Posterior cingulate gyrus (tissue), 11 donors: ENCODE results near the gene ARHGAP44.
"Not testable (repeated sequence)": the region's sequence is repeated elsewhere in the genome, so short reads cannot be mapped to it uniquely, and the experiment has no call there.

Source experiments
- DNase-seq, 10 donors: peaks; one replicate each; pipeline versions ENCODE4 v3.0.0 to v3.0.0-alpha.2; 2020 to 2021; ENCODE audit warnings: mixed read lengths in 3 of 10
- intact Hi-C: fragments of 100-400 bp; cut with DNase I; formaldehyde crosslinking; loops from one replicate; pipeline ENCODE4 v1.15.1; 2023

Gene ARHGAP44

DNA sequence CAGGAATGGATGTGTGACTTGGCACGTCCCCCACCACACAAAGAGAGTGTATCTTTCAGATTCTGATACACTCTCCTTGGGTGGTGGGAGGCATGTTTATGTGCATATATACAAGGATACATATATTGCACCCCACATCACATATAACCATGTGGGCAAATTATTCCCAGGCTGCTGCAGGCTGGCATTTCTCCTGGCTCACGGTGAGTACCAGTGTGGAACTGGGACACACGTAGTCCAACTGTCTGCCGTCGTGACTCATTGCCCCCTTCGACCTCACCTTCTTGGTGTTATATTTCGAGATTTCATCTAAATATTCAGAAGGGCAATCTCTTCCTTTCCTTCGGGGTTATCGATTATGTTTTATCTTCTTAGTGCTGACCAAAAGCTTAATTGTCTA, 24.4 kb downstream of the ARHGAP44 start:
- intact Hi-C loops: no loop called here
- no peak for DNase-seq

DNA sequence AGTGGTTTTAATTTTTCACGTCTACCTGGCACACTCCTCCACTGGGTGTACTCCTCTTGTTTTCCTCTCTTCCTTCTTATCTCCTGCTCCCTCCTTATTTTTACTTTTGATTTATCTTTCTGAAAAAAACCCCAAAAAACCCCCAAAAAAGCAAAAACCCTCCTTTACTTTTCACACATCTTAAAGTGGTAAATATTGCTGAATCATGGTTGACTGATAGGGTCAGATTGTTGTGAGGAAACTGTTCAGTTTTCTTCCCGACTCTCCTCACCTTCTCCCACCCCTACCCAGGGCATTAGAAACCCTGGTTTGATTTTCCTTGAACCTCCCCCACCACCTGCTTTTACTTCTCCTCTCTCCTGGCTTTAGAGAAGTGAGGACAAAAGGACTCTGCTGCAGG, 25.4 kb downstream of the ARHGAP44 start:
- no peak for DNase-seq
- intact Hi-C loops: no loop called here

DNA sequence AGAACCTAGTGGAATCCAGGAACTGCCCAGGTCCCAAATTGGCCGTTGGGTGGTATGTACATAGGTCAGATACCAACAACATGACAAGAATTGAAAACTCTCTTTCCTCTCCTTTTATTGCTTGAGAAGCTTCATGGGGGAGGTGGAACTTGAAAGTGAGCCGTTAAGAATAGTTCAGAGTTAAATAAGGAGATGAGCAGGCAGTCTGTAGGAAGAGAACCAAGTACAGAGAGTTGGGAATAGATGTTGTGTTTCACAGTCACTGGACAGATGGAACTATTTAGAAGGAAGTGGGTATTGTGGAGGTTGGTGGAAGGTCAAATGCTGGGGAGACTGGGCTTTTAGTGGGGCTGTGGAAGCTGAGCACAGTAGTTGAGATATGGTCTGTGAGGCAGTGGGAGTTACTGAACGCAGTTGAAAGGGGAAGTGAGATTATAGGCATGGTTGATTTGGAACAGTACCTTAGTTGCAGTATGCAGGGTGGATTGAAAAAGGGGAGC, 26.4 kb downstream of the ARHGAP44 start:
- intact Hi-C loops: no loop called here
- no peak for DNase-seq

DNA sequence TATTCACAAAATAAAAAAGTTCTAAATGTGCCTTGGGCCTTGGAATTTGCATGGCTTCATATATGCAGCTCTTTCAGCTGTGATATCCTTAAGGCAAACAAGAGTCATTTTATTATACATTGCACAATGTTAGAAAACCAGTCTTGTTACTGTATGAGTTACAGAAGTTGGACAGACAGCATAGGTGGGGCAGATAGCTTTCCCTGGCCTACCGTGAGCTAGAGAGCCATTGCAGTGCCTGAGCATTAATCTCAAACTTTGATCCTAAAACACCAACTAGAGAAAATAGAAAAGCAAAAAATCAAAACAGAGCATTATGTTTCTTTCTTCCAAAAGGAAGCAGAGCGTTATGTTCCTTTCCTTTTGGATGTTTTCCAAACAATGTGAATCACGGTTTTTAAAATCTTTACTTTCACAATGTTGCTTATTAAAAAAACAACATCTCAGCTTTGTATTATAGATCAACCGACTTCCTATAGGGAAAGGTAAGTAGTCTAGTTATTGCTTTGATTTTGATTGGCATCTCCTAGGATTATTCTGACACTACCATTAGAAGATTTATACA, 32.2 kb downstream of the ARHGAP44 start:
- no peak for DNase-seq
- intact Hi-C loops: no loop called here

DNA sequence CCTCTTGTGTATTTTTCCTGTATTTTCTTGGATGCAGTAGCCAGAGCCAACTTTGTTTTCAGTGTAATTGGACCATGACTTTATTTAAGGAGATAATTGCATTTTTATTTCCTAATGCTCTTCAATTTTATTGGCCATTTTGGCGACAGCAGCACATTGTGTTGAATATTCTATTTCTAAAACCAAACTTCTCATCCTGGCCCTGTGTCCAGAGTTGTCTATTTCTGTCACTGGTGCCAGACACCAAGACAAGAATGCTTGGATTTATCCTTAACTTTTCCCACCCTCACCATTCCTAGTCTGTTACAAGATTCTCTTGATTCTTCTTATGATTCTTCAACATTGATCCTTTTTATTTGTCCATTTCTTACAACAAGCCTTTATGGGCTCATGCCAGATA, 37.1 kb downstream of the ARHGAP44 start:
- intact Hi-C loops: no loop called here
- no peak for DNase-seq

DNA sequence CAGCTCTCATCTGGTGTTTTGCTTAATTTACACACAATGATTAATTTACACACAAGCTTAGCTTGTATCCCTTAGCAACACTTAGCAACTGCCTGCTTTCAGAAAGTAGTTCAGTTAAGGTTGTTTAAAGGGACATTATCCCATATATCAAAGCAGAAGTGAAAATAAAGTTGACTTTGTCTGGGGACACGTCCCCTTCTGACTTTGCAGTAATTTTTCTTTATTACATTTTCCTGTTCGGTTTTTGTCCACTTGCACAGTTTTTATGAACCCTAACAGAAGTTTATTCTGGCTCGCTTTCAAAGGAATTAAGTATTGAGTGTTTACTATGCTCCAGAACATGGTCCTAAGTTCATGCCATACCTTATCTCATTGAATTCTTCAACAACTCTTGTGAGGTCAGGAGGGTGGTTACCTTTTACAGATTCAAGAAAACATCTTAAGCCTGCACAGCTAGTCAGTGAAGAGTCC, 41.5 kb downstream of the ARHGAP44 start:
- intact Hi-C loops: no loop called here
- no peak for DNase-seq

DNA sequence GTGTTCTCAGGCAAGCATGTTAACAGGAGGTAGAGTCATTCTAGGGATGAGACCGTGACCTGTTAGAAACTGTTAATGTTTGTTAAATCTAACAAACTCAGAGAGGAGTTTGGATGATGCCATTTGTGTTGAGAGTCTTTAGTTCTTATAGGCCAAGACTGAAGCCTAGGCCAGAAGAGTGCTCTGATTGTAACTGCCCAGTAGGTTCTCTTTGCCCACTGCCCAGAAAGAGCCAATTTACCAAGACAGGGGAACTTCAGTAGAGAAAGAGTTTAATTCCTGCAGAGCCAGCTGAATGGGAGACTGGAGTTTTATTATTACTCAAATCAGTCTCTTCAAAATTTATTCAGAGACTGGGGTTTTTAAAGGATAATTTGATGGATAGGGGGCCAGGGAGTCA, 42.5 kb downstream of the ARHGAP44 start:
- intact Hi-C loops: no loop called here
- DNase-seq: no peak

GRCh38 chr17:12839042-12839441, 49.7 kb downstream of the ARHGAP44 start:
- DNase-seq: no peak
- intact Hi-C loops: no loop called here

DNA sequence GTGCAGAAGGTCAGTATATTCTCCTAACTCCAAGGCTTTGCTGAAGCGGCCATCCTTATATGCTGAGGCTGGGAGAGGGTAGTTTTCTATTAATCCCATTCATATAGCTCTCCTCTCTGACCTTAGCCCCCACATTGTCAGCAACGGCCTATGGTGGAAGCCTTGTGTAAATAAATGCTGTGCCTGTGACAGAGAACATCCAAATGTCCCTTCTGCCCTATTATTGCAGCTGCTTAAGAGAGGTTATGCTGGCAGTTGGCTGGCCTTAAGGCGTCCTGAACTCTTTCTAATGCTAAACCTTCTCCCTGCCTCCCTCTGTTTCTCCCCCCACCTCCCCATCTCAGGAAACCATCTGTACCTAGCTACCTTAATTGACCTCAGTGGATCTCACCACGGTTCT, 53.6 kb downstream of the ARHGAP44 start:
- DNase-seq: peak in 1 of 10 donors; percentile 52
- intact Hi-C loops: no loop called here

- intact Hi-C loops: no loop called here
- peak in 7 of 10 donors; percentile 12 to 90 (median 35) for DNase-seq
Measured at GRCh38 chr17:12850996-12851395, 61.7 kb downstream of the ARHGAP44 start.

DNA sequence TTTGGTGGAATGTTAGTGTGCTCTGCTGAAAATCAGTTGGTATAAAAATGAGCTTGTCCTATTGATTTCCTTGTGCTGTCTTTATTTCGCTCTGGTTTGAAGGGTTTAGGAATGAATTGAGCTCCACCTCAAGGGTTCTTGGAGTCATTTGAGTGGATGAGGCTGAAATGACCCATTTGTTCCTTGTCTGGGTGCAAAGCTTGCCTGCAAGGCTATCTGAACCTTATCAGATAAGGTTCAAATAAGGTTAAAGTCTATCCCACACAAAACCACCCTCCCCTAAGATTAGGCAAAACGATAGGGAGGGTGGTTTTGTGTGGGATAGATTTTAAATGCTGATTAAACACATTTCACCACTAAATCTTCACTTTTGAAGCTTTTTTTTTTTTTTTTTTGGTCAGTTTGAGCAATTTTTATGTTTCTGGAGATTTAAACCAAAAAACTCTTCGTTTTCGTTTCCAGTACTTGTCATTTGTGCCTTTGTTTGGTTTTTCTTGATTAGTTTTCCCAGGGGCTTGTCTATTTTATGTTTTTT, 62.7 kb downstream of the ARHGAP44 start:
- intact Hi-C loops: no loop called here
- no peak for DNase-seq

DNA sequence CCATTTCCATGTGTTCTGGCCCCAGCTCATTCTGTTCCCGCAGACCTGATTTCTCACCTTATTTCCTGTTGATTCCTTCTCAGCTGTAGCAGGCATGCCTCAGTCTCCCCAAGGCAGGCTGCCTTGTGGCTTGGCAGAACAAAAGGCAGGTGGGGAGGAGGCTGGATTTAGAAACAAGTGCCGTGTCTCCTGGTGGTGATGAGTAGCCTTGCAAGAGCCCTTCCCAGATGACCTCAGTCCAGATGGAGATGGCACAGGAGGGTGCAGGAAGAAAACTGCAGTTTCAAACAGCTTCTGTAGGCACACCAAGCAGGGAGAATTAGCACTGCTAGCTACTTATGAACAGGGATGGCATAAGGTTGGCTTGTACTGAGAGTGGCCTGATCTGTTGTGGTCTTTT, 64.6 kb downstream of the ARHGAP44 start:
- intact Hi-C loops: no loop called here
- no peak for DNase-seq

DNA sequence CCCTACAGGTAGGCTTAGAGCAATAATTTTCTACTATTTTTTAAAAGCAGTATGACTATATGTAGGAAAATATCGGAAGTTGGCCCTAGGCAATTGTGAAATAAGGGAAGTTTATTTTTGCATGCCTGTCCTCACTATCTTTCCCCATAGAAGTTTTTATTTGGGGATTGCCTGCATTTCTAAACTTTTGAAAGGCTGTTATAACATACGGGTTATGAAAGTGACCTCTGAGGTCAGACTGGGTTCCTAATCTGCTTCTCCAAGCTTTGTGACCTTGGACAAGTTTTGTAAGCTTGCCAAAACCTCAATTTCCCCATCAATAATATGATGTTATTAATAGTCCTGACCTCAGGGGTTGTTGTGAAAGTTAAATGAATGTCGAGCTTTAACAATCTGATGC, 67.1 kb downstream of the ARHGAP44 start:
- DNase-seq: no peak
- intact Hi-C loops: no loop called here

DNA sequence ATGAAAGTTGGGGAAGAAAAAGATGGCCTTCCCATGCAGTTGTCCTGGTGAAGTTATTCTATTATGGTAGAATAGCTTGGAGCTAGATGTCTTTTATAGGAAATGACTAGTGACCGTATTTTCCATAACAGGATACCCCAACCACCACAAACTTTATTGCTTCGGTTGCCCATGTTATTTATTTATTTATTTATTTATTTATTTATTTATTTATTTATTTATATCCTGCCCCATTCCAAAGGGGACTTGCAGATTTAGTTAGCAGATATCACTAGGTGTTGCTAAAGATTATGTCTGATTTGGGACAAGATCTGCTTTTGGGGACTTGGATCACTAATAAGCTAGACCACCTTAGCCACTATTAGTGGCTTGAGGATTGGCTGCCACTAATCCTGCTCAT, 68.3 kb downstream of the ARHGAP44 start:
- intact Hi-C loops: no loop called here
- DNase-seq: no peak

- peak in 1 of 10 donors; percentile 12 for DNase-seq
- intact Hi-C loops: no loop called here
Measured at GRCh38 chr17:12859520-12859919, 70.2 kb downstream of the ARHGAP44 start.

DNA sequence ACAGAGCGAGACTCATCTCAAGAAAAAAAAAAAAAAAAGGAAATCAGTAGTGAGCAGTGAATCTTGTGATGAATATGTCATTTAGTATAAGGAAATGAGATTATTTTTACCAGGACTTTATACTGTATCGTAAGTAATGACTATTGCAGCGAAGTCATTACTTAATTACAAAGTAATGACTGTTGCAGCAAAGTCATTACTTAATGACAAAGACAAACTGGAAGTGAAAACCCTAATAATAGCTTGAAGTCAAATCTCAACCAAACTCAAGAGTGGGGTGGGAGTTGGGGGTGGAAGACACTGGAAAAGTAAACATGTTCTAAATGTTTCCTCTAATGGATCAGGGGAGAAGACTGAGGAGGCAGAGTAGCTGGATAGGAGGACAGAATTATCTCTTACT, 76.5 kb downstream of the ARHGAP44 start:
- no peak for DNase-seq
- intact Hi-C loops: no loop called here

DNA sequence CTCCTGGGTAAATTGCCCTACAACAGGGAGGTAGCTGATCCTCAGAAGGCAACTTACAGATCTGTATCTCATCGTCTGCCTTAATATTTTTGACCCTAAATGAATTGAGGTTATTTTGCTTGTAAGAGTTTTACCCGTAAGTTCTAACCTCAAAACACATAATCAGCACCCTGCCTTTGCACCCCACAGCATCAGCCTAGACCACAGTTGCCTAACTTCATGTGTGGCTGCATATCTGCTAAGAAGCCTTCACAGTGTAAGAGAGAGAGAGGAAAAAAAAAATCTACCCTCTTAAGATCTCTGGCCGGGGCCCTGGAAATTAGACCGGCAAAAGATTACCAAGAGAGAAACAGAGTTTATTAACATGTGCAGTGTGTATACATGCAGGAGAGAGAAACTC, 76.9 kb downstream of the ARHGAP44 start:
- DNase-seq: no peak
- intact Hi-C loops: no loop called here

- no peak for DNase-seq
- intact Hi-C loops: no loop called here
Measured at GRCh38 chr17:12867726-12868125, 78.4 kb downstream of the ARHGAP44 start.

DNA sequence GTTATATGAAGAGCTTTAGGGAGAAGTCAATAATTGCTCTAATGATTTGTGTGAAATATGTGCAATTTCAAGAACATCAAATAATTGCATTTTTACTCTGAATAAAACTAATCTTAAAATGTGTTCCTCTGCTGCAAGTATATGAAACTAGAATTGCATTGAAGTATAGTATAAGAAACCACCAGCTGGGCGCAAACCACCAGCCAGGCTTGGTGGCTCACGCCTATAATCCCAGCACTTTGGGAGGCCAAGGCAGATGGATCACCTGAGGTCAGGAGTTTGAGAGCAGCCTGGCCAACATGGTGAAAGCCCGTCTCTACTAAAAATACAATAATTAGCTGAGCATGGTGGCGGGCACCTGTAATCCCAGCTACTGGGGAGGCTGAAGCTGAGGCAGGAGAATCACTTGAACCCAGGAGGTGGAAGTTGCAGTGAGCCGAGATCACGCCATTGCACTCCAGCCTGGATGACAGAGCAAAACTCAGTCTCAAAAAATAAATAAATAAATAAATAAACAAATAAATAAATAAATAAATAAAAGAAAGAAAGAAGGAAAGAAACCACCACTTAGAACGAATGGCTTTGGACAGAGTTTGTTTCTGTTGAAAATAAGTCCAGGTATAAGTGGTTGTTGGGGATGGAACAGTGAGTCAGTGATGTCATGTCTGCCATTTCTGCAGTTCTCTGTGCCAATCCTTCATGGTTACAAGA, 84.3 kb downstream of the ARHGAP44 start:
- DNase-seq, intact Hi-C loops: not testable (repeated sequence)

DNA sequence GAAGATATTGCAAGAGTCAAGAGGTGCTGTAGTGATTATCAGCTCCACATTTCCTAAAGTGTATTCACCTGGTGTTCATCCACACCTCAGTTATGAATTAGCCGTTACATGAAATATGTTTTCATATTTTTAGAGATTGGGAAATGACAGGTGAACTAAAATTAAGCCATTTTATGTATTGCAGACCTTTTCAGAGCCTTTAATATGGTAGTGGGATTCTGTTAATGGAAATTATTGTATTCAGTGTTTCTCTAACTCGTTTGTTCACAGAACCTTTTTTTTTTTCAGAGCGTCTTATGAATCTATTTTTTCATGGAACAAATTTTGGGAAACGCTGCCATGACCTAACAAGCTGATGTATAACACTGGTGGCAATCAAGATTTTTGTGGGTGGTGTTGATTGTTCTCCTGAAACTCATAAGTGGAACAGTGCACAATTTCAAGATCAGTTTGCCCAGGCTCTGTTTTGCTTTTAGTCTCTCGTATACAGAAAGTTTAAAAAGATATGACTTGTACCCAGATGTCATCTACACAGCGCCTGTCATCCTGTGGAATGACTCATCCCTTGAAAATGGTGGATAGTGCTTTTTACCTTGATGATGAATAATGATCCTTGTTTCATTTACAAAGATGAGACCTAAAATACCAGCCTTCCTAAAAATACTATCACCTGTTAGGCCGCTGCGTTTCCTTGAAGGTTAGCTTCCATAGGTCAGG, 88.8 kb downstream of the ARHGAP44 start:
- intact Hi-C loops: no loop called here

GRCh38 chr17:12879096-12879495, 89.8 kb downstream of the ARHGAP44 start:
- intact Hi-C loops, DNase-seq: not testable (repeated sequence)

More for the DNA sequence above, 88.8 kb downstream of the ARHGAP44 start:
- DNase-seq: no peak
